ENCODE results near the gene GNAQ.
A peak's percentile ranks its signal among the peaks of the same experiment; 100 is the strongest.
"Not testable (repeated sequence)": the region's sequence is repeated elsewhere in the genome, so short reads cannot be mapped to it uniquely, and the experiment has no call there.

GNAQ gene

GRCh38 chr9:77690723-77691122, 340.9 kb downstream of the GNAQ start:
- not testable (repeated sequence) for DNase-seq (ENCODE audit: low read depth)

GRCh38 chr9:77690119-77690518, 341.5 kb downstream of the GNAQ start:
- DNase-seq (ENCODE audit: low read depth), result not testable (repeated sequence)

- not testable (repeated sequence) for DNase-seq (ENCODE audit: low read depth)
These were observed 343.9 kb downstream of the GNAQ start for GRCh38 chr9:77687737-77688136.

- no peak for DNase-seq (ENCODE audit: low read depth)
These were observed 351.0 kb downstream of the GNAQ start for GRCh38 chr9:77680581-77680980.

GRCh38 chr9:77679661-77680368, 351.8 kb downstream of the GNAQ start:
- DNase-seq (ENCODE audit: low read depth), result no peak

- DNase-seq (ENCODE audit: low read depth), result no peak
These were observed 352.5 kb downstream of the GNAQ start for GRCh38 chr9:77679088-77679487.

GRCh38 chr9:77677957-77678535, 353.6 kb downstream of the GNAQ start:
- DNase-seq (ENCODE audit: low read depth), result no peak

- no peak for DNase-seq (ENCODE audit: low read depth)
These were observed 354.2 kb downstream of the GNAQ start for GRCh38 chr9:77677397-77677796.

GRCh38 chr9:77673941-77674791, 357.4 kb downstream of the GNAQ start:
- peak; percentile 18 for DNase-seq (ENCODE audit: low read depth)

DNA sequence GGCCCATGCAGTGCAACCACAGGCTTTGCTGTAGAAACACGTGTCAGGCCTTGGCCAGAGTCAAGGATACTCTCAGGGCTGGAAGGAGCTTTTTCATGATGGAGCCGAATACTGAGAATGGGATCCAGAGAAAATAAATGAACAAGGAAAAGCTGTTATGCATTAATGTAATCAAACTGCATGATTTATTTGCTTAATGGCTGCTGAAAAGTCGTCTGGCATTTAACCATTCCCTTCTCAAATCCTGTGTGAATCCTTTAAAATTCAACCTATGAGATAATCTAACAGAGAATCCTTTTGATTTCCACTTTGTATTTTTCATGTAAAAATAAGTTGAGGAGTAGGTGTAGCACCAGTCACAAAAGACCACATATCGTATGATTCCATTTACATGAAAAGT, 359.4 kb downstream of the GNAQ start:
- DNase-seq (ENCODE audit: low read depth), result no peak

GRCh38 chr9:77667151-77667550, 364.5 kb downstream of the GNAQ start:
- DNase-seq (ENCODE audit: low read depth), result no peak

All from fibroblast of the conjunctiva (primary cell).